ENCODE measurements around the gene CDK15.
"Not testable (repeated sequence)": the region's sequence is repeated elsewhere in the genome, so short reads cannot be mapped to it uniquely, and the experiment has no call there.

The CDK15 gene

DNA sequence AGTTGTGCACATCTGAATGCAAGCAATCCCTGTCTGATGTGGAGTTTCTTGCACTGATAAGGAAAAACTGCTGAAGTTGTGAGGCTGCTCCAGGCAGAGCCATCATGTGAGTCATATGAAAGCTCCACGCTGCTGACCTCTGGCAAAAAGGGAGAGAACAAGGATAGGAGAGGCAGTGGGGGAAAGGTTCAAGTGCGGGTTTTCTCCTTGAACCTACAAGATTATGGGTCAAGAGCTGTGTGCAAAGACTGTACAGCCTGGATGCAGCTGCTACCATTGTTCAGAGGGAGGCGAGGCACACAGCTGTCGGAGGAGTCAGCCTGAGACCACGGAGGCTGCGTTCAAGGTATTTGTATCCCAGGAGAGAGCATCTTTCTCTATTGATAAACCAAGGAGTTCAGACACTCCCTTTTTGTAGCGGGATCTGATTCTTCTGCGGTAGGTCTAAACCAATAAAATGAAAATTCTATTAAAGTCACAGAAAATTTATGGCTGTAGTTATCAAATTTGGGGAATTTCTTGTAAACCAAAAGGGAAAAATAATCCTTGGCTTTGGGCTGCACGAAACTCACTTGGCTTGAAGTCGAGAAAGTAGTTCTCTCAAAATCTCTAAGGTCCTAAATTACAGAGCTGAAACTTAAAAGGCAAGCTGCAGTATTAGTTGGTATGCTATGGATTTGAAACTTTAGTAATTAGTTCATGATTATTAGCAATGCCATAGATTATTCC lies at the start of gene CDK15:
Gene CDK15 (plus strand): TSS at position 96 of the 729 bp plus-strand sequence. CDS start 128 bp downstream, at position 224.
- DNase-seq = no peak

DNA sequence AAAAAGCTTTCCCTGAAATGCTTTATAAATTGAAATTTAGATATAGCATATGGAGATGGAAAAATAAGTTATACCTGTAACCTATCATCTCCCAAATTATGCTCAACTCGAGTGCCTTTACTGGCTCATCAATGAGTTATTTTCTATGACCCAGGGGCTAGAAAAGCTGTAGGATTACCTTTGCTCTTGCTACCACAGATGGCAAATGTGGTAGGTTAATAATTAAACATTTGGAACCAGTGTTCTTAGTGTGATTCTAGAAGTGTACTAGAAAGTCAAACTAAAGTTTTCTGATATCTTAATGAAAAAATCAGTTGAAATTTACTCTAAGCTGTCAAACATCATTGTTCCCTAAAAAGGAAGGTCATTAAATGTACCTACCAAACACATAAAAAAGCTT lies 48.1 kb upstream of the CDK15 start:
- no peak for DNase-seq

DNA sequence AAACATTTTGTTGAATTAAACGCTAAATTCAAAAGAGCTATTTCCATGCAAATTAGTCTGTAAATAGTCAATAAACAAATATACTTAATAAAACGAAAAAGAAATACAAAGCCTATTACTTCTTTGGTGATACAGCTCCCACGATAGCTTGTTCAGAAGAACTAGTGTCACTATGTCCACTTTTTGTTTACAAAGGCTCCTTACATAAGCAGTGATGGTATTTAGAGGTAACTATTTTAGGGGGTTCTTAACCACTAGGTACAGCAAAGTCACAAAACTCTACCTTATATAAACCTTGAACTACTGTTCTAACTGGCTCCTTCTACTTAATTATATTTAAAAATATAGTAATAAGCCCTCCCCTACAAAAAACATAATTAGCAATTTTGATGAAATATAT lies 47.5 kb upstream of the CDK15 start:
- no peak for DNase-seq

DNA sequence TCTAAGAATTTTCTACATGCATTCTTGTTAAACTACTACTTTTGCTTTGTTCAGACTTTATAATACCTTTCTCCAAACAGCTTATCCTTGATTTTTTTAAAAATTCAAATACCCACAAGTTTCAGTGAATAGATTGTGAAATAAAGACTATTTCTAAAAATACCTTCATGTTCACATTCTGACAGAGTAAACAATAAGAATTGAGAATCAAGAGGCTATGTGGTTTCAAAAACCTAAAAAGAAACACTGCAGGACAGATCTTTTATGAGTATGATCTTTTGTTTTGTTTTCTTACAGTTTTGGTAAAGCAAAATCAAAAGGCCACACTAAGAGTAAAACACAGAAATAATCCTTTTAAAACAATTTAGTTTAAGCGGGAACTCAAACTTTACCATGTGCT lies 46.8 kb upstream of the CDK15 start:
- DNase-seq = no peak

DNA sequence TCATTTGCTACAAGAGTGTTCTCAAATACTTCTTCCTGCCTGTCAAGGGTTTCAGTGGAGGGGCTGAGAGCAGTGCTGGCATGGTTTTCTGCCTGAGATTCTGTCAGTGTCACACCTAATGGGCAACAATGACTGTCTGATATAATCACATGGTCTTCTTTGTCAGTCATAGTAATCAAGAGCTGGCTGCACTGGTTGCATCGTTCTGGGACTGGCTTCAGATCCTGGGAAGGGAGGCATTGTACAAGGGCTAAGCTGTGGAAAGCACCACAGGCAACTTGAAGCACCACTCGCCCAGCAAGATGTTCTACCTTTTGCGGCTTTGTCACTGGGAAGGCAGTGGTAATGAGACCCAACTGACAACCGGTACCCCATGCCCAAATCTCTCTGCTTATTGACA lies 45.2 kb upstream of the CDK15 start:
- DNase-seq = no peak

DNA sequence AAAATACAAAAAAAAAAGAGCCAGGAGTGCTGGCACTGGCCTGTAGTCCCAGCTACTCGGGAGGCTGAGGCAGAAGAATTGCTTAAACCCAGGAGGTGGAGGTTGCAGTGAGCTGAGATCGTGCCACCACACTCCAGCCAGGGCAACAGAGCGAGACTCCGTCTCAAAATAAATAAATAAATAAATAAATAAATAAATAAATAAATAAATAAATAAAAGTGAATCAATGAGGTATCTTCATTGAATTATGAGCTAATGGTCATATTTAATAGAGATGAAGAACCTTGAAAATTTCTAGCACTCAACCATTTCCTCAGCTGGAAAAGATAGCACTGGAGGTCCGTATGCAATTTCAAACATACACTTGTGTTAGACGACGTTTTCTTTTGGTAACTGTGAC lies 41.9 kb upstream of the CDK15 start:
- not testable (repeated sequence) for DNase-seq

DNA sequence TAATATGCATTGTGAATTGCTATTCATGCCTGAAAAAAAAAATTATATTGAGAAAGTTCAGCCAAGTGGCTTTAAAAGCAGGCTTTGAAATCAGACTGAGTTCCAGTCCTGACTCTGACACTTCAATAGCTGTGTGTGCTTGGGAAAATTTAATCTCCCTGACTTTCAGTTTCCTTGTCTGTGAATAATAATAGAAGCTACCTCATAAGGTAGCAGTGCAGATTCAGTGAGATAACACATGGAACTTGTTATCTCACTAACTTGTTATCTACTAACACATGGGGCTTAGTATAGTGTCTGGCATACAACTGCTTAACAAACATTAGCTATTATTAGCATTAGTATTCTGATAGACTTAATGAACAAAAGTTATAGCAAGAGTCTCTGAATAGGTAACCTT lies 40.5 kb upstream of the CDK15 start:
- no peak for DNase-seq

DNA sequence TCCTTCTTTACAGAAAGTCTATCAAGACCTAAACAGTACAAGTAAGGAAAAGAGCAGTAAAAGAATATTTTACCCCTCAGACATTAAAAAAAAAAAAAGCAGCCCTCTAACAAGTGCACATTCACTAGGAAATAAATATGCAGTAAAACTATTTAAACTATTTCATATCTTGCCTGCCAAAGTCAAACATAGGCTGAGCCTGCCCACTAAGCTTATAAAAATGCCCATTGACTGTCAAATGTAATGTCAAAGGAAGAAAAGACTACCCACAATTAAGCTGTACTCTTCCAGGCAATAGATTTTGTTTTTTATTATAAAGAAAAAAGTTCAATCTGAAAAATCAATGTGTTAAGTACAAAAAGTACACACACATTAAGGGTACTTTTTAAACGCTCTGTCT lies 37.4 kb upstream of the CDK15 start:
- no peak for DNase-seq

DNA sequence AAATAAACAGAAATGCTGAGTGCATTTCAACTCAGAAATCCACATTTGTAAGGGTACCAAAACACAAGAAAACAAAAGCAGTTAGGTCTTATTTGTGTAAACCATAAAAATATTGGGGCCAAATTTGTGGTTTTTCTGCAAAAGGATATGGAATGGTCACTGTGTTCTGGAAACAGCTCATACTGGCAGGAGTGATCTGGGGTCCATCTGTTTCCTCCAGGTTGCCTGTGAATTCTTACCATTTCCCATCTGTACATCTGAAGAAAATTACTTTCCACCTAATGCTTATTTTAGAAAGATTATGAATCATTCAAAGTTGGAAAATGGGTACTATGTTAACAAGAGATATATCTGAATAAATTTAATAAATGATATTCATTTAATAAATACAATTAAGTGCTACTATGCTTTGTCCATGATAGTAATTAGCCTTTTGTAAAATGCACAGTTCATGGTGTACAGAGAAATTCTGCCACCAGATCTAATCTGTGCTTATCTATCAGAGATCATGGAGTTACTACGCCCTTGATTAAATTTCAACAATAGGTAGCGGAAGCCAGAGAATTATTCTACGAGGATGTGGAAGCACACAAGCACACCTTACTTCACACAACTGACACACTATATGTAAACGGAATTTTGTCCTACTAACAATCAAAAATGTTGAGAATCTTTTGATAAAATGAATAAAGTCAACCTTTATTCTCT lies 36.5 kb upstream of the CDK15 start:
- no peak for DNase-seq

DNA sequence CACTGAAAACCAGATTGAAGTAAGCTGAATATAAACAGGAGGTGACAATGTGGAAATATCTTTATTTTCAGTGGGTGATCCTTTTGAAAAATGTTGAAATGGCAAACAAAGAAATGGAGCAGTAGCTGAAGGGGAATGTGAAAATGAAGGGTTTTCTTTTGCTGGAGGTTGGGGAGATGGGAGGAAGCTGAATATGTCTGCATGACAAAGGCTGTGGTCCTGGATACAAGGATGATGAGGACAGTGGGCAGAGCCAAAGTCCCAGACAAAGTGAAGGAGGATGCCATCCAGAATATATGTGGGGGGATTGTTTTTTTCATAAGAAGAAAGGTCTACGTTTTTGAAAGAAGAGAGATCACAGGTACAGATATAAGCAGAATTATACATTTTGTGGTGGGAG lies 32.3 kb upstream of the CDK15 start:
- no peak for DNase-seq

DNA sequence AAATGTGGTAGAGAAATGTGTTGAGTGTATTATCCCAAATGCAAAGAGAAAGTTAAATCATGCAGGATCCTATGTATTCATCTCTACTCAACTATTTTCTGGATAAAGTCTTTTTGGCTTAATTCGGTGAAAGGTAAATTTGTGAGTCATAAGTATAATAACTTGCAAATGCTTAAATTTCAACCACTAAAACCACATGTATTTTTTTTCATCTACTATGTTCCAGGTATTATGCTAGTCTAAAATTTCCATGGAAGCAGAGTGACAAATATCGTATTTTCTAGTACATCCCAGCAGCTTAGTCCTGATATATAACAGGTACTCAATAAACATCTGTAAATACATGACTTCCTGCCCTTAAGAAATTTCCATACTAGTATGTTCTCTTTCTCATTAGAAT lies 31.8 kb upstream of the CDK15 start:
- no peak for DNase-seq

DNA sequence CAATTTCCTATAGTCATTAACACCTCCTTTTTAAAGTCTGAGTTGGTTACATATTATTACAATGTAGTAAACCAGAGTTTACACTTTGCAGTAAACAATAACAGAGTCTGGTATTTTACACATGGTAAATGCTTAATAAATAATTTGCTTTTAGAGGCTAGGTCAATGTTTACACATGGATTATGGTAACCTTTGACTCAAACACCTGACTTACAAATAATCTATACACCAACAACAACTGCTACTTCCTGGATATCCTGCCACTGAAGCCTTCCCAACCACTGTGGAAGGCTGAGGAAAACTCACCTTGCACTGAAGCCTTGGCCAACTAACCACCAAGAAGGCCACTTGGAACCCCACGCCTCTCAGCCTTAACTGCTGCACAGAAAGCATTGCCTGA lies 31.0 kb upstream of the CDK15 start:
- no peak for DNase-seq

DNA sequence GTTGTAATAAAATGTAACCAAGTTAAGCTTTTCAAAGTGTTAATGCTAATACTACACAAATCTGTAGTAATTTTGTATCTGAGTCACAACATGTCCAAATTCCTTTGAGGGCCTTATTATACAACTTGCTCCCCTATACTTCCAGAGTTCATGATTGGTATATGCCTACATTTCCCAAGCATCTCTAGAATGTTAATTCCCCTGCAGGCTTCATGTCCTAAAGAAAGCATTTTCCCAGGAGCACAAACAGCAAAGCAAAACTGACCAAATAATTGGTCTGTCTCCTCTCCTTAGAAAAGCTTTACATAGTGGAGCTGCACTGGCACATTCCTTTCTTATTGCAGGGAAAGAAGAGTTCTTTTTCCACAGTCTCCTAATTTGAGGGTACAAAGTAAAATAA lies 29.3 kb upstream of the CDK15 start:
- no peak for DNase-seq

DNA sequence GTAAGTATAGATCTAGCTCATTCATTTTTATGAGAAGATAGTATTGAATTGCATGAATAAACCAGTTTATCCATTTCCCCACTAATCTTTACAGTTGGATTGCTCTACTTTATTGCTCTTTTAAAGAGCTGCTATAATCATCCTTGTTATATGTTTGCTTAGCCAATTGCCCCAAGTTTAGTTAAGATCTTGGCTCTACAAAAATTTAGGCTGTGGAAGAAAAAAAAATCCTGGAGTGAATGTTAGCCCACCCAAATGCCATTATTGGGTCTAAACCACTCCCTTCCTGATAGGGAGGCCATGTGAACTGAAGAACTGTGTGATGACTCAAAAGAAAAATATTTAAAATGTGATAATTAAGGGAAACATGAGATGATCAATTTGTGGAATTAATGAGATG lies 28.5 kb upstream of the CDK15 start:
- no peak for DNase-seq

DNA sequence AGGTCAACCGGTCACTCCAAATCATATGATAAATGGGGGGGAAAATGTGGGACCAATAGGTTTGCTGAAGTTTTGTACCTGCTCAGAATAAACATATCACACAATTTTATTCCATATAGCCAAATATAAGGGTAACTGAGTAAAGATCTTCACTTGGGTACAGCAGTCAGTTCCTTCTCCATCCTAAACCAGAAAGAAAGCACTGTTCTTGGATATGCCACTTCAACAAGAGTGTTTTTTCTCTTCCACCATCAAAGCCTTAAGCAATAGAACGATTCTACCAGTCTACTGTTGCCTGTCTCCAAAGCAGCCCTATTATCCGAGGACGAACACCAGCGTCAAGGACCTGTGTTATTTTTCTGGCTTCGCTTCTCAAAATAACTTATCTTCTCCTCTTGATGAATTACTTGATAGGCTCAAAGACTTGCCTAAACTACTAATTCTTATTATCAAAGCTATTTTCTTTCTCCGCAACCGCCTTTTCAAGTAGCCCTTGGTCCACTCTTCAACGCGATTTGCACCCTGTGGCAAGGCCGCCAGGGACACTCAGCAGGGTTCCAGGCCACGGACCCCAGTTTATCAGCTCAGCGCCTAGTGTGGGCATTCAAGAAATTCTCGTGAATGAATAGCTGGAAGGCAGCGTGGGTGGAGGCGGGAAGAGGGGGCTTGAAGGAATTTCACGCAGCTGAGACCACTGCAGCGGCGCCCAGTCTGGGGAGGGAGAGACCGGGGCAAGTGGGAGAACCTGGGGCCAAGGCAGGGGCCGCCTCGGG lies 26.2 kb upstream of the CDK15 start:
- no peak for DNase-seq

DNA sequence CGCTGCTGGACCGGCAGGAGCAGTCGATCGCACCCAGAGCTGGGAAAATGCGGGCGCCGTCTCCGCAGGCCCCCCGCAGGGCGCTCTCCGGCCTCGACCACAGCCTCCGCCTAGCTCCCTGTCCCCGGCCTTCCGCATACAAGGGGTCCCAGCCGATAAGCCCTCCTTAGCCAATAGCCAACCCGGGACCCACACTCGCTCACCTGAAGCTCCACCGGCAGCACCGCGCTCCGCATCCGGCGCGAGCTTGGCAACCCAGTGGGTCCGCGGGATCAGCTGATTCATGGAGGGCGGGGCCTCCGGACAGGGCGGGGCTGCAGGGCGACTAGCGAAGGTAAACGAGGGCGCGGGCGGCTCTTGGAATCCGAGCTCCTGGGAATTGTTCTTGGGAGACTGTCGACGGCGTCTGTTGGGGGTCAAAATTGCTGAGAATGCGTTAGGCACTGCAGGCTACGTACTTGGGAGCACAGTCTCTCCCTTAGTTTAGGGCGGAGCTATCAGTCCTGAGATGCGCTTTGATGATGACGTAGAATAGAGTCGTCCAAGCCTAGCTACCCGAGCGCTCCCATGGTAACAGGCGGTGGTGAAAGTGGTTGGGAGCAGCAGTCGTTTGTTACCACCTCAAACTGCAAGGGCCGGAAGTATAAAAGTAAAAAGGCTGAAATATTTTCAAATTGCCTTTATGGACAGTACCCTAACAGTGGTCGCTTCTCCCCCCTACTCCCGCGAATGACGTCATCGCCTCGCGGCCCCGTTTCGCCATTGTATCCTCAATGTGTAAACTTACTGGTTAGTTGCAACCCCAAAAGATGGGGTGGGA lies 25.5 kb upstream of the CDK15 start, which contains the start of gene ALS2:
Gene ALS2 (minus strand): TSS at position 260 of the 820 bp plus-strand sequence. CDS start 12,048 bp downstream, outside the sequence.
- peak; percentile 96 for DNase-seq

DNA sequence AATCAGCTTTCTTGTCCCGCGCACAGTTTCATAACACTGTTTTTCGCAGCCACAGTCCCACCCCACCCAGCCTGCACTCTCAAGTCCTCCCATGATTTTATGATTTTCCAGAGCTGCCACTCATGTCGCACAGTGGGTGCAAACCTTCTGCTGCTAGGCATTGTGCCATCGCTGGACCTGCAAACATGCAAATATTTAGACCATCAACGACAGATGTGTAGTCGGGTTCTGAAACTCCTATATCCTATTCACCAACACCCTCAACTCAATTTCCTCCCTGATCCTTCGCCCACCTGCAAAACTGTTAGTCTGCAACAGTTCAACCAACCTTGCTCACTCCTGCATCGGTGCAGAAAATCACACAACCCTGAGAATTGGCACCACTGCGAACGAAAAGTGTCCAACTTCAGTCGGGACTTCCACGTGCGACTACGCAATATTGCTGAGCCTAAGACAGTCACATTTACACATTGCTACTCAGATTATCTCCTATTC lies 24.7 kb upstream of the CDK15 start:
- peak; percentile 6 for DNase-seq

DNA sequence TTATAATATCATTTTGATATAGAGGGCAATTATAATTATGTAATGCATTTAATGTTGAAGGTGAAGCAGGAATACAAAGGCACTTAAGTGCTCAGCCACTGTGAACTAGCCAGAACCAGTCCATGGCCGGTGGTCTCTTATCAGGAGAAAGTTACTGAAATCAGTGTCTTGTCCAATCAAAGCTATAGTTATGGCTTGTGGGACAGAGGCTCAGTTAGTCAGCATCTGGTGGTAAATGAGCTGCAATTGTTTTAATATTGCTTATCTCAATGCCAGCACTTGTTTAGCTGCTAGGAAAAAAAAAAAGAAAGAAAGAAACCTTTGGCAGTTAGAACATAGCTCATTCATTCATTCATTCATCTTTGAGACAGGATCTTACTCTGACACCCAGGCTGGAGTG lies 21.8 kb upstream of the CDK15 start:
- DNase-seq = no peak

DNA sequence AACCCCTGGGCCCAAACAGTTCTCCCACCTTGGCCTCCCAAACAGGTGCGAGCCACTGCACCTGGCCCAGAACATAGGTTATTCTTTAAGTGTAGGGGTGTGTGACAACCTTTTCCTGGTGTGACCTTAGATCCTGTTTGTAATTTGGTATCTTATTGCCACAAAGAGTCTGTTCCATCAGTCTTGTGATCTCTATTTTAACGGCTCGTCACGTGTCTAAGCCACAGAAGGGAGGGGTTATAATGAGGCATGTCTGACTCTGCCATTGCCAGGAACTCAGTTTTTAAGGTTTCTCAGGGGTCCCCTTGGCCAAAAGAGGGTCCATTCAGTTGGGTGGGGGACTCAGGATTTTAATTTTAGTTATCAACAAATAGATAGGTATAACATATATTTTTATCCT lies 21.2 kb upstream of the CDK15 start:
- no peak for DNase-seq

DNA sequence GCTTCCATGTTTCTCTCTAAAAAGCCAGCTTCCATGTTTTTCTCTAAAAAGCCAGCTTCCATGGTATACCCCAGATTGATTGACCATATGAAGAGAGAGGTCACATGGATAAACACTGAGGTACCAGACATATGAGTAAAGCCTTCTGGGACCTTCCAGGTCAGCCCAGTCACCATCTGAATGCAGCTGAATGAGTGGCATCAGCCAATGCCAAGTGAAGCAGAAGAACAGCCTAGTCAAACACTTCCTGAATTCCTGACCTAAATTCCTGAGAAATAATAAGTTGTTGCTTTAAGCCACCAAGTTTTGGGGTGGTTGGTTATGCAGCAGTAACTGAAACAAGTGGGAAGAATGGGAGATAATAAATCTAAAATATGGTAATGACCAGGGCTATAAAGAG lies 19.9 kb upstream of the CDK15 start:
- no peak for DNase-seq

DNA sequence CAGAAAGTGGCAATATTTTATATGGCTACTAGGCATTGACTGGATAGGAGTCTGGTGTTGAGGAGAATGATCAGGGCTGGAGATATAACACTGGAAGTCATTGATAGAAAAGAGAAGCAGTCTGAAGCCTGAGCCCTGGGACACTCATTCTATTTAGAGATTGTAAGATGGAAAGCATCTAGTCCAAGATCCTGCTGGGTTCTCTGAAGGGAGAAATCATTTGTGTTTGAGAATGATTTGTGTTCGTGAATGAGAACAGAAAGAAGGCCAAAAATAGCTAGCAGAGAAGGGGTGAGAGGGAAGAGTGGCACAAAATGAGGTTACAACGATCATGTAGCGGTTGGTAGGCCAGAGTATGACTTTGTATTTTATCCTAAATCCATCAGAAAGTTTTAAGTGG lies 18.0 kb upstream of the CDK15 start:
- no peak for DNase-seq

DNA sequence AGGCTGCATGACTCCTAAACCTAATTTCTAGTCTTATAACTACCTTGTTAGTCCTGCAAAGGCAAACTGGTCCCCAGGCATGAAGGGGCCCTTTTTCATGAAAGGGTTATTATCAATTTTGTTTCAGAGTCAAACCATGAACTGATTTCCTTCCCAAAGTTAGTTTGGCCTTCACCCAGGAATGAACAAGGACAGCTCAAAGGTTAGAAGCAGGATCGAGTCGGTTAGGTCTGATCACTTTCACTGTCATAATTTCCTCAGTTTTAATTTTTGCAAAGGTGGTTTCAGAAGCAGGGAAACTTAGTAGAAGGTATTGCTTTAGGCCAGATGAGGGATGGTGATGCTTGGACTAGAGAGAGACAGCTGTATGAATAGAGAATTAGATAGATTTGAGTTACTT lies 16.9 kb upstream of the CDK15 start:
- DNase-seq = no peak

DNA sequence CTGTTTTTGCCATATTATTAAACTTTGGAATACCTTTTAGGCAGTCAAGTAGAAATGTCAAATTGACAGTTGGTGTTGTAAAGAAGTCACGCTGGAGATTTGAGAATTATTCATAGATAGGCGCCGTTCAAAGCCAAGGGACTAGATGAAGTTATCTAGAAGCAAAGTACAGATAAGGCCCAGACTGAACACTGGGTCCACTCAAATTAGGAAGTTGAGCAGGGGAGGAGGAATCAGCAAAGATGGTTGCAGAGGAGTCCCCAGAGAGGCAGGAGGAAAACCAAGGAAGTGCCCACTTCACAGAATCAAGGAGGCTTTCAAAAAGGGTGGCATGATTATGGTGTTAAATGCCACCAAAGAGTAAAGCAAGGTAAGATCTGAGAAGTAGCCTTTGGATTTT lies 16.0 kb upstream of the CDK15 start:
- no peak for DNase-seq

All from CD4-positive, alpha-beta T cell treated with Interleukin-6 for 4 hours (primary cell).